ENCODE data around the gene N4BP2.
A peak's percentile ranks its signal among the peaks of the same experiment; 100 is the strongest.

DNA sequence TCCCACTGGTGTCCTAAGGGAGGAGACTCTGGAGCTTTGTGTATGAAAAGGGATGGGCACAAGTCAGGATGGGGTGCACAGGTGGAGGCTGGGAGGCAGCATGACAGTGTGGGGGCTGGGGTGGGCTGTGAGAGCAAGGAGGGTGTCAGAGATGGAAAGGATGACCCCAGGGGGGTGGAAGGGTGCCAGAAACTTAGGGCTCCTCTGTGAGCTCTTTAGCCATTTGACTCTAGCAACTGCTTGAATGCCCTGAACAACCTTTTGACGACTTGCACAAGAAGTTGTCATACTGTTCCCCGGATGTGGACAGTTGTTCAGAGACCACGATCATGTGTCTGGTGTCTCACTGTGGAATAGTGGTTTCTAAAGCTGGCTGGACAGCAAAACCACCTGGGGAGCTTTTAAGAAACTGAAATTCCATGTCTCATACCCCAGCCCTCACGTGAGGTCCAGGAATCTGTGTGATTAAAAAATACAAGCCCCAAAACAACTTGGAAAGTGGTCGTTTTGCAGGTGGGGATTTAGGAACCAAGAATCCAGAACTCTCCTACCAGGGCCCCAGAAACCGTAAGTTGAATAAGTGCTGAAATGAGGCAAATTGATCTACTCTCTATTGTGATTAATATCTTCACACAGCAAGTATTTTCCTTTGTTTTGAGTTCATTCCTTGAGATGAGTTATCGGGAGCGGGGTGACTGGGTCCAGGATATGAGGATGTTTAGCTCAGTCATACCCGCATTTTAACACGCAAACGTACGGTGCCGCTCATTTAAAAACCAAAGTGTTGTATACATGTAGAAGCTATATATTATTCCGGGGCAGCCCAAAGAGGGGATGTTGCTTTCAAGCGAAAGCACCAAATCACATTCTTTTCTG is 143.6 kb downstream of the N4BP2 start:
- TF ChIP-seq, protein P1, sequence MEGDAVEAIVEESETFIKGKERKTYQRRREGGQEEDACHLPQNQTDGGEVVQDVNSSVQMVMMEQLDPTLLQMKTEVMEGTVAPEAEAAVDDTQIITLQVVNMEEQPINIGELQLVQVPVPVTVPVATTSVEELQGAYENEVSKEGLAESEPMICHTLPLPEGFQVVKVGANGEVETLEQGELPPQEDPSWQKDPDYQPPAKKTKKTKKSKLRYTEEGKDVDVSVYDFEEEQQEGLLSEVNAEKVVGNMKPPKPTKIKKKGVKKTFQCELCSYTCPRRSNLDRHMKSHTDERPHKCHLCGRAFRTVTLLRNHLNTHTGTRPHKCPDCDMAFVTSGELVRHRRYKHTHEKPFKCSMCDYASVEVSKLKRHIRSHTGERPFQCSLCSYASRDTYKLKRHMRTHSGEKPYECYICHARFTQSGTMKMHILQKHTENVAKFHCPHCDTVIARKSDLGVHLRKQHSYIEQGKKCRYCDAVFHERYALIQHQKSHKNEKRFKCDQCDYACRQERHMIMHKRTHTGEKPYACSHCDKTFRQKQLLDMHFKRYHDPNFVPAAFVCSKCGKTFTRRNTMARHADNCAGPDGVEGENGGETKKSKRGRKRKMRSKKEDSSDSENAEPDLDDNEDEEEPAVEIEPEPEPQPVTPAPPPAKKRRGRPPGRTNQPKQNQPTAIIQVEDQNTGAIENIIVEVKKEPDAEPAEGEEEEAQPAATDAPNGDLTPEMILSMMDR (IDR thresholded peaks at IDR 0.05 in 8 of 11, conservative IDR thresholded peaks at IDR 0.05 in 3 of 11), result no peak
- TF ChIP-seq POLR2AphosphoS5 (IDR thresholded peaks at IDR 0.05) (peak; percentile 14 to 93 (median 76)), POLR2A (IDR thresholded peaks at IDR 0.05) (peak in 2 of 3 donors; percentile 29 to 71)
